IPS-18c (cell line): ENCODE measurements around the gene TRIM65.

Experiments
- H3K4me3 ChIP-seq: 2 replicates; pipeline ENCODE4 v1.7.0; 2013; ENCODE audit warnings: low read depth, mild to moderate bottlenecking, low read length, moderate library complexity; ENCODE audit not compliant: insufficient read depth
- H3K9me3 ChIP-seq: one replicate; pipeline ENCODE4 v1.6.1; 2013; ENCODE audit warnings: mild to moderate bottlenecking, low read length, moderate library complexity; ENCODE audit not compliant: control insufficient read depth, insufficient read depth

The TRIM65 gene

GRCh38 chr17:75896415-75897159 lies at the start of gene TRIM65:
TRIM65 (minus strand) TSS chr17:75896951; CDS start chr17:75896937, 14 bp downstream.
- H3K4me3 ChIP-seq, result peak within 1 kb of the TSS; percentile 89
- peaks cover 3% of the 10 kb centered on the region for H3K9me3 ChIP-seq

- Histone ChIP-seq H3K4me3 (no peak overlapping the region), H3K9me3 (no peaks in the 10 kb centered on the region)
These were observed 48.5 kb upstream of the TRIM65 start for GRCh38 chr17:75945211-75945610.

GRCh38 chr17:75943491-75943890 lies 46.7 kb upstream of the TRIM65 start:
- Histone ChIP-seq H3K4me3 (no peak overlapping the region), H3K9me3 (no peaks in the 10 kb centered on the region)

GRCh38 chr17:75942473-75942872 lies 45.7 kb upstream of the TRIM65 start:
- no peaks in the 10 kb centered on the region for H3K9me3 ChIP-seq

GRCh38 chr17:75941442-75941819 lies 44.7 kb upstream of the TRIM65 start:
- no peaks in the 10 kb centered on the region for H3K9me3 ChIP-seq
- H3K4me3 ChIP-seq, result no peak overlapping the region

More at GRCh38 chr17:75942473-75942872, 45.7 kb upstream of the TRIM65 start:
- H3K4me3 ChIP-seq, result no peak overlapping the region

GRCh38 chr17:75940727-75941441 lies 44.1 kb upstream of the TRIM65 start, which contains the start of gene FBF1:
FBF1 (minus strand) TSS chr17:75941042; CDS start chr17:75938149, 2,893 bp downstream.
- H3K9me3 ChIP-seq, result no peaks in the 10 kb centered on the region
- peak within 1 kb of the TSS; percentile 89 for H3K4me3 ChIP-seq

GRCh38 chr17:75937652-75938051 lies 40.9 kb upstream of the TRIM65 start:
- no peaks in the 10 kb centered on the region for H3K9me3 ChIP-seq
- no peak overlapping the region for H3K4me3 ChIP-seq

GRCh38 chr17:75933808-75934207 lies 37.1 kb upstream of the TRIM65 start:
- Histone ChIP-seq H3K9me3 (no peaks in the 10 kb centered on the region), H3K4me3 (no peak overlapping the region)

- Histone ChIP-seq H3K4me3 (no peak overlapping the region), H3K9me3 (no peaks in the 10 kb centered on the region)
These were observed 36.1 kb upstream of the TRIM65 start for GRCh38 chr17:75932852-75933251.

- Histone ChIP-seq H3K9me3 (no peaks in the 10 kb centered on the region), H3K4me3 (no peak overlapping the region)
These were observed 34.3 kb upstream of the TRIM65 start for GRCh38 chr17:75931062-75931461.

- H3K9me3 ChIP-seq, result no peaks in the 10 kb centered on the region
- H3K4me3 ChIP-seq, result no peak overlapping the region
These were observed 30.7 kb upstream of the TRIM65 start for GRCh38 chr17:75927286-75927922.

GRCh38 chr17:75926456-75926855 lies 29.7 kb upstream of the TRIM65 start:
- H3K4me3 ChIP-seq, result no peak overlapping the region

GRCh38 chr17:75925912-75926311 lies 29.2 kb upstream of the TRIM65 start:
- no peak overlapping the region for H3K4me3 ChIP-seq
- H3K9me3 ChIP-seq, result no peaks in the 10 kb centered on the region

More at GRCh38 chr17:75926456-75926855, 29.7 kb upstream of the TRIM65 start:
- no peaks in the 10 kb centered on the region for H3K9me3 ChIP-seq

- no peak overlapping the region for H3K4me3 ChIP-seq
- H3K9me3 ChIP-seq, result no peaks in the 10 kb centered on the region
These were observed 28.4 kb upstream of the TRIM65 start for GRCh38 chr17:75925103-75925502.

GRCh38 chr17:75922963-75923874 lies 26.5 kb upstream of the TRIM65 start:
- Histone ChIP-seq H3K4me3 (no peak overlapping the region), H3K9me3 (no peaks in the 10 kb centered on the region)

- no peaks in the 10 kb centered on the region for H3K9me3 ChIP-seq
- H3K4me3 ChIP-seq, result no peak overlapping the region
These were observed 25.6 kb upstream of the TRIM65 start for GRCh38 chr17:75922173-75922961.
